Measurements from ENCODE around the gene RAC2.

DNA sequence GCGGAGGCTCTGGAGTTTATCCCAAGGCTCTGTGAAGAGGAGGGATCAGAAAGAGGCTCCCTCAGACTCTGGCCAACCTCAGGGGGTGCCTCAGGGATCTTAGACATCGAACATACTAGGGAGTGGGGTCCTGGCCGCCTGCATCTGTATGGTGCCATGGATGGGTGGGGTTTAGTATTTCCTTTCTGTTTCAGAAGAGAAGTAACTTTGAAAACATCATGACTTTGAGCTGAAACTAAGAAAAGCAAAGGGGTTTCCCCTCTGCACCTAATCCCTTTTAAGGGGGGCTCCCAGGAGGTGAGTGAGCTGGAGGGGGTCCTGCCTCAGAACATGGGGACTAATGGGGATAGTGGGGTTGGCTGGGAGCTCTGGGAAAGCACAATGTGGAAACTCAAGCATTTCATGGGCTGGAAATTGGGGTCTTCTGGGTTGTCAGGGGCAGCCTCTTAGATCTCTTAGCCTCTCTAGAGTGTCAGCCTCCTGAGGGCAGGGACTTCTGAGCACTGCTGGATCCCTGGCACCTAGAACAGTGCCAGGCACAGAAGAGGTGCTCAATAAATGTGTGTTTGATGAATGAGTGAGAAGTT is 20.0 kb downstream of the RAC2 start:
- TF ChIP-seq ZFP91 (CRISPR knock-in tag; IDR thresholded peaks at IDR 0.05) (no peak), SMARCA5 (IDR thresholded peaks at IDR 0.05) (no peak), EP300 (IDR thresholded peaks at IDR 0.05; ENCODE audit: low read length) (no peak), TCF7L2 (IDR thresholded peaks at IDR 0.05; ENCODE audit: low read depth, low read length) (no peak), CTCF (IDR thresholded peaks at IDR 0.05 in 2 of 3, conservative IDR thresholded peaks at IDR 0.05 in 1 of 3; ENCODE audit: insufficient read depth in 2 of 3, low read depth in 1 of 3, low read length in 3 of 3) (no peak), ELF4 (CRISPR knock-in tag; IDR thresholded peaks at IDR 0.05) (no peak), SP1 (CRISPR knock-in tag; IDR thresholded peaks at IDR 0.05) (no peak)
- TF ChIP-seq, protein P1, sequence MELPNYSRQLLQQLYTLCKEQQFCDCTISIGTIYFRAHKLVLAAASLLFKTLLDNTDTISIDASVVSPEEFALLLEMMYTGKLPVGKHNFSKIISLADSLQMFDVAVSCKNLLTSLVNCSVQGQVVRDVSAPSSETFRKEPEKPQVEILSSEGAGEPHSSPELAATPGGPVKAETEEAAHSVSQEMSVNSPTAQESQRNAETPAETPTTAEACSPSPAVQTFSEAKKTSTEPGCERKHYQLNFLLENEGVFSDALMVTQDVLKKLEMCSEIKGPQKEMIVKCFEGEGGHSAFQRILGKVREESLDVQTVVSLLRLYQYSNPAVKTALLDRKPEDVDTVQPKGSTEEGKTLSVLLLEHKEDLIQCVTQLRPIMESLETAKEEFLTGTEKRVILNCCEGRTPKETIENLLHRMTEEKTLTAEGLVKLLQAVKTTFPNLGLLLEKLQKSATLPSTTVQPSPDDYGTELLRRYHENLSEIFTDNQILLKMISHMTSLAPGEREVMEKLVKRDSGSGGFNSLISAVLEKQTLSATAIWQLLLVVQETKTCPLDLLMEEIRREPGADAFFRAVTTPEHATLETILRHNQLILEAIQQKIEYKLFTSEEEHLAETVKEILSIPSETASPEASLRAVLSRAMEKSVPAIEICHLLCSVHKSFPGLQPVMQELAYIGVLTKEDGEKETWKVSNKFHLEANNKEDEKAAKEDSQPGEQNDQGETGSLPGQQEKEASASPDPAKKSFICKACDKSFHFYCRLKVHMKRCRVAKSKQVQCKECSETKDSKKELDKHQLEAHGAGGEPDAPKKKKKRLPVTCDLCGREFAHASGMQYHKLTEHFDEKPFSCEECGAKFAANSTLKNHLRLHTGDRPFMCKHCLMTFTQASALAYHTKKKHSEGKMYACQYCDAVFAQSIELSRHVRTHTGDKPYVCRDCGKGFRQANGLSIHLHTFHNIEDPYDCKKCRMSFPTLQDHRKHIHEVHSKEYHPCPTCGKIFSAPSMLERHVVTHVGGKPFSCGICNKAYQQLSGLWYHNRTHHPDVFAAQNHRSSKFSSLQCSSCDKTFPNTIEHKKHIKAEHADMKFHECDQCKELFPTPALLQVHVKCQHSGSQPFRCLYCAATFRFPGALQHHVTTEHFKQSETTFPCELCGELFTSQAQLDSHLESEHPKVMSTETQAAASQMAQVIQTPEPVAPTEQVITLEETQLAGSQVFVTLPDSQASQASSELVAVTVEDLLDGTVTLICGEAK (IDR thresholded peaks at IDR 0.05): no peak
- TF ChIP-seq, protein P1 (CRISPR knock-in tag; IDR thresholded peaks at IDR 0.05): no peak

Data from K562 (cell line).